Subcutaneous abdominal adipose tissue (tissue), 5 donors: ENCODE results near the gene TIMM17B.
"Not testable (repeated sequence)": the region's sequence is repeated elsewhere in the genome, so short reads cannot be mapped to it uniquely, and the experiment has no call there.

ENCODE experiments used
- H3K27ac ChIP-seq: one replicate; pipeline ENCODE4 v1.7.0; 2013; ENCODE audit warnings: low read depth, mild to moderate bottlenecking, inconsistent platforms, low read length, moderate library complexity
- H3K27me3 ChIP-seq, 5 donors: one replicate each; pipeline ENCODE4 v1.7.0; 2013; ENCODE audit warnings: low read length in 5 of 5, inconsistent platforms in 1 of 5; ENCODE audit not compliant: control insufficient read depth in 5 of 5, insufficient read depth in 4 of 5
- H3K36me3 ChIP-seq, 5 donors: one replicate each; pipeline ENCODE4 v1.7.0; 2013; ENCODE audit warnings: low read length in 5 of 5; ENCODE audit not compliant: control insufficient read depth in 5 of 5, insufficient read depth in 5 of 5
- H3K4me1 ChIP-seq, 5 donors: one replicate each; pipeline ENCODE4 v1.7.0; 2013; ENCODE audit warnings: low read length in 5 of 5, mild to moderate bottlenecking in 3 of 5, moderate library complexity in 1 of 5; ENCODE audit not compliant: control insufficient read depth in 5 of 5, insufficient read depth in 5 of 5
- H3K4me3 ChIP-seq, 5 donors: one replicate each; pipeline ENCODE4 v1.7.0; 2013; ENCODE audit warnings: low read length in 5 of 5, low read depth in 1 of 5
- H3K9ac ChIP-seq, 5 donors: one replicate each; pipeline ENCODE4 v1.7.0; 2013; ENCODE audit warnings: low read length in 5 of 5, mild to moderate bottlenecking in 4 of 5, moderate library complexity in 3 of 5
- H3K9me3 ChIP-seq, 5 donors: one replicate each; pipeline ENCODE4 v1.7.0; 2013; ENCODE audit warnings: low read length in 5 of 5; ENCODE audit not compliant: control insufficient read depth in 5 of 5
- donor health status: healthy.
- donor health status: healthy.
- donor health status: healthy.
- donor health status: healthy.
- donor health status: healthy.

The TIMM17B gene

GRCh38 chrX:48883729-48884128, 13.8 kb downstream of the TIMM17B start:
- Histone ChIP-seq H3K36me3 (no peaks in the 10 kb centered on the region), H3K27ac (no peak overlapping the region), H3K4me1 (no peaks in the 10 kb centered on the region), H3K27me3 (peaks cover 0 to 7% (median 0%) of the 10 kb centered on the region in 5 donors), H3K9me3 (no peaks in the 10 kb centered on the region), H3K9ac (no peak overlapping the region), H3K4me3 (no peak overlapping the region)

- H3K9me3 ChIP-seq, H3K4me1 ChIP-seq, H3K27ac ChIP-seq, H3K27me3 ChIP-seq, H3K9ac ChIP-seq, H3K36me3 ChIP-seq, H3K4me3 ChIP-seq: not testable (repeated sequence)
These were observed 20.6 kb downstream of the TIMM17B start for GRCh38 chrX:48876944-48877343.

- H3K4me1 ChIP-seq, H3K27me3 ChIP-seq, H3K9ac ChIP-seq, H3K36me3 ChIP-seq, H3K27ac ChIP-seq, H3K9me3 ChIP-seq, H3K4me3 ChIP-seq: not testable (repeated sequence)
These were observed 25.6 kb downstream of the TIMM17B start for GRCh38 chrX:48872017-48872416.

- H3K4me3 ChIP-seq: no peak overlapping the region
- no peaks in the 10 kb centered on the region for H3K4me1 ChIP-seq
- peaks cover 0 to 8% (median 0%) of the 10 kb centered on the region in 5 donors for H3K27me3 ChIP-seq
- H3K9ac ChIP-seq: no peak overlapping the region
- H3K27ac ChIP-seq: no peak overlapping the region
- no peaks in the 10 kb centered on the region for H3K36me3 ChIP-seq
- H3K9me3 ChIP-seq: no peaks in the 10 kb centered on the region
These were observed 33.4 kb downstream of the TIMM17B start for GRCh38 chrX:48864210-48864609.

- Histone ChIP-seq H3K27me3 (peaks cover 0 to 3% (median 0%) of the 10 kb centered on the region in 5 donors), H3K27ac (no peak overlapping the region), H3K4me1 (no peaks in the 10 kb centered on the region), H3K4me3 (no peak overlapping the region), H3K36me3 (no peaks in the 10 kb centered on the region), H3K9ac (no peak overlapping the region), H3K9me3 (peaks cover 0 to 5% (median 0%) of the 10 kb centered on the region in 5 donors)
These were observed 42.7 kb downstream of the TIMM17B start for GRCh38 chrX:48854898-48855297.

- H3K9ac ChIP-seq, H3K4me1 ChIP-seq, H3K36me3 ChIP-seq, H3K27ac ChIP-seq, H3K9me3 ChIP-seq, H3K4me3 ChIP-seq, H3K27me3 ChIP-seq: not testable (repeated sequence)
These were observed 43.3 kb downstream of the TIMM17B start for GRCh38 chrX:48854121-48854804.

- H3K36me3 ChIP-seq, H3K4me3 ChIP-seq, H3K4me1 ChIP-seq, H3K9me3 ChIP-seq, H3K27me3 ChIP-seq, H3K27ac ChIP-seq, H3K9ac ChIP-seq: not testable (repeated sequence)
These were observed 44.1 kb downstream of the TIMM17B start for GRCh38 chrX:48853494-48853893.

- Histone ChIP-seq H3K4me1 (no peaks in the 10 kb centered on the region), H3K27me3 (peaks cover 0 to 3% (median 0%) of the 10 kb centered on the region in 5 donors)
These were observed 44.7 kb downstream of the TIMM17B start for GRCh38 chrX:48852857-48853256.

GRCh38 chrX:48848847-48849246, 48.7 kb downstream of the TIMM17B start:
- Histone ChIP-seq H3K27ac (no peak overlapping the region), H3K9me3 (peaks cover 0 to 5% (median 0%) of the 10 kb centered on the region in 5 donors), H3K4me1 (no peaks in the 10 kb centered on the region), H3K4me3 (no peak overlapping the region), H3K27me3 (peaks cover 0 to 5% (median 3%) of the 10 kb centered on the region in 5 donors), H3K9ac (no peak overlapping the region), H3K36me3 (no peaks in the 10 kb centered on the region)

More at GRCh38 chrX:48852857-48853256, 44.7 kb downstream of the TIMM17B start:
- Histone ChIP-seq H3K9me3 (peaks cover 0 to 5% (median 0%) of the 10 kb centered on the region in 5 donors), H3K36me3 (no peaks in the 10 kb centered on the region), H3K4me3 (no peak overlapping the region), H3K27ac (no peak overlapping the region), H3K9ac (no peak overlapping the region)
